Measurements from ENCODE around the gene UNC13B. TPM values are rescaled to one million over a fixed set of nuclear protein-coding genes. Genes with fewer than 3 reads are reported as not detected.
"Not testable (repeated sequence)": the region's sequence is repeated elsewhere in the genome, so short reads cannot be mapped to it uniquely, and the experiment has no call there.

The UNC13B gene
- total RNA-seq, 1 donor from 2014 or later = 16.8 TPM

DNA sequence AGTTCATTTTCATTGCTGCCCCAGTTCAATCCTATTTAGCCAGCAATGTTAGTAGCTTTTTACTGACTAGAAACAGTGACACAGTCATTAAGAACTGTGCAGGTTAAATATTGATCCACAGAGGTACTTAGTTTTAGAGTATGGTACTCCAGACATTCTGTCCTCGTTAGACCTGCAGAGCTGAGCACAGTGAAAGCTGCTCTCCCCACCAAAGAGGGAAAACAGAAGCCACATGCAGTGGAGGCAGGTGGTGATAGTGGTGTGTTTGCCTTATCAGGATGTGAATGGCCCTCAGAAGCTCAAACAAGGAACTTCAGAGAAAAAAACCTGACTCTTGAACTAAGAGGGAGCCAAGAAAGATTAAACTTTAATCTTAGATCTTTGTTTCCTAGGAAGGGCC, 75.5 kb downstream of the UNC13B start:
- no peak for FAIRE-seq

DNA sequence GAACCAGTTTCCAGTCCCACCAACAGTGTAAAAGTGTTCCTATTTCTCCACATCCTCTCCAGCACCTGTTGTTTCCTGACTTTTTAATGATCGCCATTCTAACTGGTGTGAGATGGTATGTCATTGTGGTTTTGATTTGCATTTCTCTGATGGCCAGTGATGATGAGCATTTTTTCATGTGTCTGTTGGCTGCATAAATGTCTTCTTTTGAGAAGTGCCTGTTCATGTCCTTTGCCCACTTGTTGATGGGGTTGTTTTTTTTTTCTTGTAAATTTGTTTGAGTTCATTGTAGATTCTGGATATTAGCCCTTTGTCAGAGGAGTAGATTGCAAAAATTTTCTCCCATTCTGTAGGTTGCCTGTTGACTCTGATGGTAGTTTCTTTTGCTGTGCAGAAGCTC, 84.1 kb downstream of the UNC13B start:
- H3K4me3 ChIP-seq (ENCODE audit: low read depth, low read length); H3K36me3 ChIP-seq (ENCODE audit: control insufficient read depth, insufficient read depth, low read length); FAIRE-seq; H3K27me3 ChIP-seq (ENCODE audit: control insufficient read depth, insufficient read depth, low read length); DNase-seq (ENCODE audit: low read depth): not testable (repeated sequence)

More for the DNA sequence above, 75.5 kb downstream of the UNC13B start:
- Histone ChIP-seq H3K4me3 (ENCODE audit: low read depth, low read length) (no peak overlapping the region), H3K27me3 (ENCODE audit: control insufficient read depth, insufficient read depth, low read length) (no peaks in the 10 kb centered on the region), H3K36me3 (ENCODE audit: control insufficient read depth, insufficient read depth, low read length) (no peaks in the 10 kb centered on the region)
- TF ChIP-seq, protein P1, sequence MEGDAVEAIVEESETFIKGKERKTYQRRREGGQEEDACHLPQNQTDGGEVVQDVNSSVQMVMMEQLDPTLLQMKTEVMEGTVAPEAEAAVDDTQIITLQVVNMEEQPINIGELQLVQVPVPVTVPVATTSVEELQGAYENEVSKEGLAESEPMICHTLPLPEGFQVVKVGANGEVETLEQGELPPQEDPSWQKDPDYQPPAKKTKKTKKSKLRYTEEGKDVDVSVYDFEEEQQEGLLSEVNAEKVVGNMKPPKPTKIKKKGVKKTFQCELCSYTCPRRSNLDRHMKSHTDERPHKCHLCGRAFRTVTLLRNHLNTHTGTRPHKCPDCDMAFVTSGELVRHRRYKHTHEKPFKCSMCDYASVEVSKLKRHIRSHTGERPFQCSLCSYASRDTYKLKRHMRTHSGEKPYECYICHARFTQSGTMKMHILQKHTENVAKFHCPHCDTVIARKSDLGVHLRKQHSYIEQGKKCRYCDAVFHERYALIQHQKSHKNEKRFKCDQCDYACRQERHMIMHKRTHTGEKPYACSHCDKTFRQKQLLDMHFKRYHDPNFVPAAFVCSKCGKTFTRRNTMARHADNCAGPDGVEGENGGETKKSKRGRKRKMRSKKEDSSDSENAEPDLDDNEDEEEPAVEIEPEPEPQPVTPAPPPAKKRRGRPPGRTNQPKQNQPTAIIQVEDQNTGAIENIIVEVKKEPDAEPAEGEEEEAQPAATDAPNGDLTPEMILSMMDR (IDR thresholded peaks at IDR 0.05; ENCODE audit: insufficient read depth, low read length, severe bottlenecking) = no peak
- DNase-seq (ENCODE audit: low read depth) = no peak

DNA sequence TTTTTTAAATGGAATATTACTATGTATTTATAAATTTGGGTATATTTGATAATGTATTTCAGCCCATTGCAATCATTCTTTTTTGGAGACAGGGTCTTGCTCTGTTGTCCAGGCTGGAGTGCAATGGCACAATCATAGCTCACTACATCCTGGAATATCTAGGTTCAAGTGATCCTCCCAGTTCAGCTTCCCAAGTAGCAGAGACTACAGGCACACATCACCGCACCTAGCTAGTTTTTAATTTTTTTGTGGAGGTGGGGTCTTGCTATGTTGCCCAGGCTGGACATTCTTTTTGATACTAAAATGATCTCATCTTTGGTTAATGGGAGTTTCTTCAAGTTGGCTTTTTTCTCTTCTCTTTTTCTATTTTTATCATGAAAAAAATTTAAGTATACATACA, 91.3 kb downstream of the UNC13B start:
- no peak for DNase-seq (ENCODE audit: low read depth)
- no peak for FAIRE-seq
- Histone ChIP-seq H3K4me3 (ENCODE audit: low read depth, low read length) (no peak overlapping the region), H3K36me3 (ENCODE audit: control insufficient read depth, insufficient read depth, low read length) (no peaks in the 10 kb centered on the region), H3K27me3 (ENCODE audit: control insufficient read depth, insufficient read depth, low read length) (no peaks in the 10 kb centered on the region)
- TF ChIP-seq, protein P1 (IDR thresholded peaks at IDR 0.05; ENCODE audit: insufficient read depth, low read length, severe bottlenecking) = no peak

DNA sequence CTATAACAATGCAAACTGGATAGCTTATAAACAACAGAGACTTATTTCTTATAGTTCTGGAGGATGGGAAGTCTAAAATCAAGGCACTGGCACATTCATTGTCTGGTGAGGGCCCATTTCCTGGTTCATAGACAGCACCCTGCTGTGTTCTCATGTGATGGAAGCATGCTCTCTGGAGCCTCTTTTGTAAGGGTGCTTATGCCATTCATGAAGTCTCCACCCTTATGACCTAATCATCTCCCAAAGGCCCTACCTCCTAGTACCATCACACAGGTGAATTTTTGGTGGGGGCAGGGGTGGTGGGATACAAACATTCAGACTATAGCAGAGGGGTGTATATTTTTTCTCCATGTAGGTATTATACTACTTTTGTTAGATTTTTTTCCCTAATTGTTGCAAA, 92.4 kb downstream of the UNC13B start:
- Histone ChIP-seq H3K27me3 (ENCODE audit: control insufficient read depth, insufficient read depth, low read length) (no peaks in the 10 kb centered on the region), H3K36me3 (ENCODE audit: control insufficient read depth, insufficient read depth, low read length) (no peaks in the 10 kb centered on the region), H3K4me3 (ENCODE audit: low read depth, low read length) (no peak overlapping the region)
- TF ChIP-seq, protein P1 (IDR thresholded peaks at IDR 0.05; ENCODE audit: insufficient read depth, low read length, severe bottlenecking) = no peak
- FAIRE-seq (no peak), DNase-seq (ENCODE audit: low read depth) (peak; percentile 8)

DNA sequence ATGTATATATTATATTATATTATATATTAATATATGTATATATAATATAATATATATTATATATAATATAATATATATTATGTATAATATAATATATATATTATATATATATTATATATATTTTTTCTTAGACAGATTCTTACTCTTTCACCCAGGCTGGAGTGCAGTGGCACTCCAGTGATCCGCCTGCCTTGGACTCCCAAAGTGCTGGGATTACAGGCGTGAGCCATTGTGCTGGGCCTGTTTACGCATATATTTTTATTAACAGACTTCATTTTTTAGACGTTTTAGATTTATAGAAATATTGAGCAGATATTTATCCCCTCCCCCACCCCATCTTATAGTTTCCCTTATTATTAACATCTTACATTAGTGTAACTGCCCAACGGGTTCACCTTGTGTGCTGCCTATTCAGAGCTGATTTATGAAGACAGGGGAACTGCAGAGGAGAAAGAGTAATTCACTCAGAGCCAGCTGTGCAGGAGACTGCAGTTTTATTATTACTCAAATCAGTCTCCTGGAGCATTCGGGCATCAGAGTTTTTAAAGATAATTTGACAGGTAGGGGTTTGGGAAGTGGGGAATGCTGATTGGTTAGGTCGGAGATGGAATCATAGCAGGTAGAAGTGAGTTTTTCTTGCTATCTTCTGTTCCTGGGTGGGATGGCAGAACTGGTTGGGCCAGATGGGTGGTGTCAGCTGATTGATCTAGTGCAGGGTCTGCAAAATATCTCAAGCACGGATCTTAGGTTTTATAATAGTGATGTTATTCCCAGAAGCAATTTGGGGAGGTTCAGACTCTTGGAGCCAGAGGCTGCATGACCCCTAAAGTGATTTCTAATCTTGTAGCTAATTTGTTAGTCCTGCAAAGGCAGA, 93.4 kb downstream of the UNC13B start:
- FAIRE-seq (no peak), DNase-seq (ENCODE audit: low read depth) (no peak)
- TF ChIP-seq, protein P1 (IDR thresholded peaks at IDR 0.05; ENCODE audit: insufficient read depth, low read length, severe bottlenecking) = no peak
- H3K4me3 ChIP-seq (ENCODE audit: low read depth, low read length) = no peak overlapping the region
- no peaks in the 10 kb centered on the region for H3K27me3 ChIP-seq (ENCODE audit: control insufficient read depth, insufficient read depth, low read length)
- H3K36me3 ChIP-seq (ENCODE audit: control insufficient read depth, insufficient read depth, low read length) = no peaks in the 10 kb centered on the region

DNA sequence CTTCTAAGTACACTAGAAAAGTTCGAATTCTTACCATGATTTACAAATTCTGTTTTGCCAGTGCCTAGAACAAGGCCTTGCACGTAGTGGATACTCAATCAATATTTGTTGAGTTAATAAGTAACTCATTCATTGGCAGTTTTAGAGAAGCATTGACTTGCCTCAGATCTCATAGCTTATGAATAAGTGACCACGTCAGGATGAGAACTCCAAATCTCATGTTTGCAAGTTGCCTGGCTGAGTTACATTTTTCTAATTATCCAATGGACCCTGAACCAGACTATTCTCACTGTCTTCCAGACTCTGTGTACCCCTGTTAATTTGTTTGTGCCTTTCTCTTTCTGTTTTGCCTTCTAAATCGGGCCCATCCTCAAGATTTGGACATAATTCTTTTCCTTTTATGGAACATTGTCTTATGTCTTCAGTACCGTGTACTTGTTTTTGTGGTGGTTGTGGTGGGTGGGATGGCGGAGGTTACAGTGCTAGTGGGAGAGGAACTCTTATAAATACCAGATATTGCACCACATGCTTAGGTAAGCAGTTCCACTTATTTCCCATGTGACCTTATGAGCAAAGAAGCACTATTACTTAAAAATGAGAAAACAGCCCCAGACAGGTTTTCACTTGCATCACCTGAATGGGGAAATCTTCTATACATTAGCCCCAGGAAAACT, 96.3 kb downstream of the UNC13B start:
- H3K36me3 ChIP-seq (ENCODE audit: control insufficient read depth, insufficient read depth, low read length) = no peaks in the 10 kb centered on the region
- no peak overlapping the region for H3K4me3 ChIP-seq (ENCODE audit: low read depth, low read length)
- TF ChIP-seq, protein P1 (IDR thresholded peaks at IDR 0.05; ENCODE audit: insufficient read depth, low read length, severe bottlenecking) = no peak
- peak; percentile 74 for DNase-seq (ENCODE audit: low read depth)
- FAIRE-seq = no peak
- no peaks in the 10 kb centered on the region for H3K27me3 ChIP-seq (ENCODE audit: control insufficient read depth, insufficient read depth, low read length)

Data from bronchial epithelial cell (primary cell).